NCI-H1694 (cell line): Measurements from ENCODE around the gene MBOAT2.
A peak's percentile ranks its signal among the peaks of the same experiment; 100 is the strongest.

ENCODE experiments used
- DNase-seq: peaks from one replicate; lab custom pipeline; 2025; lab: John Stamatoyannopoulos, UW

MBOAT2 gene

DNA sequence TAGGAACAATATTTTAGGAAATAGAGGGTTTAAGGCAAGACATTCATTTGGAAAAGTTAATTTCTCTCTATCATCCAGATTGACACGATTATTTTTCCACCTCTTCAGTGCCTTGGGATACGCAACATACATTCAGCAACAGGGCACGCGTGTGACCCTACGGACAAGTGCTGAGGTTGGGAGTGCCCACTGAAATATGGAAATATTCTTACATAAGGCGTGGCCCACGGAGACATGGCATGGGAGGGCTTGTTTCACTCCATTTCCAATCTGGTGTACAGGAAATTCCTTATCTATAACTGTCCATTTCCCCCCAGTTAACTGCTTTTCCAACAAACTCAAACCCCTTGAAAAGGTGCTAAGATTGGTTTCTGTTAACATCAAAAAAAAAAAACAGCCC, 145.2 kb downstream of the MBOAT2 start:
- no peak for DNase-seq

DNA sequence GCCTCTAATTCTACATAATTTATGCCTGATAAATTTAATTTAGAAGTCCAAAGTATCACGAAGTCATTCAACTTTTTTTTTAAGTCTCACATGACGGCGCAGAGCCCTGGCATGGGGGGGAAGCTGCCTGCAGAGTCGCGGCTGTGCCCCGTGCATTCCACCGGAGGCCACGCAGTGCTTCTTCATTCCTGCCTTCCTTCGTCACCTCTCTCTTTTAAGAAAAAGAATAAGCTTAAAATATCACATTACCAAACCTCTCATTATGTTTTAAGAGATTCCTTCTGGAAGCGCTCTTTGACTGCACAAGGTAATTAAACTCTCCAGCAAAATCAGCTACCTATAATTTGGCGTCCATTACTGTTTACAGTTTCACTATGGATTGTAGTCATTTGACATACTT, 145.8 kb downstream of the MBOAT2 start:
- DNase-seq = no peak

DNA sequence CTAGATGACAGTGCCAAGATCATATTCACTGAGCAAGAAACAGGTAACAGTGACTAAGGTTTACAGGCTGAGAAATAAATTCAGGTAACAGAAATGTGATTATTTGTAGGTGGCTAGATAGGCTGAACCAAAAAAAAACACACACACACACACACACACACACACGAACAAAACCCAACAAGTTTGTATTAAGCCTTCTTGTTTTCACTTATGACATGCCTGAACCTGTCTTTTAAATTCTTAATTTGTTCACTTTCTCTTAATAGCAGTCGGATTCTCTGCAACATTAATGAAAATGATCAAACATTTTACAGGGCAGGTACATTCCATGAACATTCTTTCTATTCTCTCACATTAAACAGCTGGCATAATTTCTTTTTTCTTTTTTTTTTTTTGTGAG, 147.3 kb downstream of the MBOAT2 start:
- DNase-seq = no peak

DNA sequence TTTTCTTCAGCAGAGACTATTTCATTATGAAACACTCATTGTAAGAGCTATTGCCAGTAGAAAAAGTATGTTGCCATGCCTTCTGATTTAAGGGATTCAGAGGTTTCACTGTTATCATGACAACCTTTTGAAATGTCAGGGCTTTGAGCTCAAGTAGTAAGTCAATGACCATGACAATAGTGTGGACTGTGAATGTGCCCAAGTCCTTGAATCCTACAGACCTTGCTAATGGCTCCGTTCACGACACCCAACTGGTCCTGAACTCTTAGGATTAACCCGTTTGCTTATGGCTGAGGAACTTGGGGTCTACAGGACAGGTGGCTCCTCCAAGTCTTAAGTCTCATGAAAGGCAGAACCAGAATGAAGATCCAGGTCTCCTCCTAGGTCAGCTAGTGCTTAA, 148.5 kb downstream of the MBOAT2 start:
- DNase-seq = no peak

DNA sequence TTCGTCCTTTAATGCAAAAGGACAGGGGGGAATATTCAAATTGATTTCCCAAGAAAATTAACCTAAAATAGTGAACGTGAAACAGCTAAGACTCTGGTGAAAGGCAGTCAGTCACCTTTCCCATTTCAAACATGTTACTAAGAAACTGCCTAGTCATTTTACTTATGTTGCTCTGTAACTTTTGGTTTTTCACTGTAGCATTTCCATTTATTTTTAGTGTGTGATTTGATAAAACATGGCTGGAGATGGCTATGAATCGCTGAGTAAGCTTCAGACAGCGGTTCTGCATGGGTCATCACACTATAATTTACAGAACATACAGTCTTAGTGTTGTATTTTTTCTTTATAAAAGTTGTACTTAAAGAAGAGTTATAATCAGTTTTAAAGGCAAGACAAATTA, 150.1 kb downstream of the MBOAT2 start:
- DNase-seq = no peak

DNA sequence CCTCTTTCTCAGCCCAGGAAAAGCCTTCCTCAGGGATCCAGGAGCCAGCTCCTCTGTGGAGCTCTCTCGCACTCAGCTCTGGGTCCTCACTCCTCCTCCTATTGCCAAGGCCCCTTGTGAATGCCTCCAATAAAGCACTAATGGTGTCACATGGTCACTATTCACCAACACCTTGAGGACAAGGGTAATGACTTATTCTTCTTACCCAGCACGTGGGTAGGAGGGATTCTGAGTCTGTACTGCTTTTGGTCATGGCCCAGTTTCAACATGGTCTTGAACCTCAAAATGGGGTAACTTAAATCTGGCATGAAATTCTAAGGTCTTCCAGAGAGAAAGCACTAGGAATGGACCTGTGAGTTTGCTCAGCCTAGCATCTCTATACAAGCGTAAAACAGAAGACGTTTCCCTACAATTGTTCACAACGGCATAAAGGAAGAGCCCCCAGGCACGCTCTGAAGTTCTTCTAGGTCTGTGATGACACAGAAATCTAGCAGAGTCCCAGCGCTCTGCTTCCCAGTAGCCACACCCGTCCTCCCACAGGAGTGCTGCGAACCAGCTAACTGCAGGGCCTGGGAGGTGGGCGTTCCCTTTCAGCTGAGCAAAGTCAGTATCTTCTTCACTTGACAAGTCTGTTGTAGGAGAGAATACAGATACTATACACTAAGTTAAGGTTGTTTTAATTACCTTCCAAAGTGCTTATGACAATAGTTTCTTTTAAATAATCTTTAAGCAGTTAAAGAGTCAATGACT, 151.5 kb downstream of the MBOAT2 start:
- DNase-seq = no peak

DNA sequence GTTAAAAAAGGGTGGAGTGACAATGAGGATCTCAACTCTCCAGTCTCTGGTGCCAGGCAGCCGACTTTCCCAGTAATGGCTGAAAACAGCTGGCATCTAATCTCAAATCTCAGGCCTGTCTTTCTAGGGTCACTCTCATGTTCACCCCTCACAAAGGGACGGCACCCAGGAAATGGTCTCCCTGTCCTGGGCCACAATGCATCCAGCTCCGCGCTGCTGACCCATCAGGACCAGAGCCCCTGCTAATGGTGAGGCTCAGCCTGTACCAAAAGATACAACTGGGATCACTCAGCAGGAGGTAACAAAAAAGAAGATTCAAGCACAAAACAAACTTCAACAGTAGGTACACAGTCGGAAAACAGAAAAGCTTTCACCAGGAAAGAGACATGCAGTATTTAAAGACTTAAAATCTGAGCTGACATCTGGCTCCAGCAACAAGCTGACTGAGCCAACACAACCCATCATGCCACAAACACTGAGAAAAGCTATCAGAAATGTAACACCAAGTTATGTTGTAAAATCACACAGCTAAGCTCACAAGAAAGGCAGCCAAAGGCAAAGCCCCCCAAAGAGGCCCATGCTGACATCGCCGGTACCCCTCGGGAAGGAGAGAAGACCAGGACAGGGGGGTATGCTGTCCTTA, 152.5 kb downstream of the MBOAT2 start:
- peak; percentile 35 for DNase-seq

DNA sequence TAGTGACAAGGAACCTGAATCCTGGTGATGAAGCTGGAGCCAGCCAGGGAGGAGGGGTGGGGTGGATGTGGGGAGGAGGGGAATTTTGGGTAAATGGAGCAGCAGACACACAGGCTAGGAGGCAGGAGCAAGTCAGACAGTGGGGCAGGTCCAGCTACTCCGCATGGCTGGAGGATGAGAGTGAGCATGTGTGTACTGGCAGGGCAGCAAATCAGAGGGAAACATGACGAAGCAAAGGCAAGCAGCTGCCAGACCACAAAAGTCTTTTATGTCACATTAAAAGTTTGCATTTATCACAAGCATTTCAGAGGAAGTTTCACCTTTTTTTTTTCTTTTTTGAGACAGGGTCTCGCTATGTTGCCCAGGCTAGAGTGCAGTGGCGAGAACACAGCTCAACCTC, 154.2 kb downstream of the MBOAT2 start:
- no peak for DNase-seq

DNA sequence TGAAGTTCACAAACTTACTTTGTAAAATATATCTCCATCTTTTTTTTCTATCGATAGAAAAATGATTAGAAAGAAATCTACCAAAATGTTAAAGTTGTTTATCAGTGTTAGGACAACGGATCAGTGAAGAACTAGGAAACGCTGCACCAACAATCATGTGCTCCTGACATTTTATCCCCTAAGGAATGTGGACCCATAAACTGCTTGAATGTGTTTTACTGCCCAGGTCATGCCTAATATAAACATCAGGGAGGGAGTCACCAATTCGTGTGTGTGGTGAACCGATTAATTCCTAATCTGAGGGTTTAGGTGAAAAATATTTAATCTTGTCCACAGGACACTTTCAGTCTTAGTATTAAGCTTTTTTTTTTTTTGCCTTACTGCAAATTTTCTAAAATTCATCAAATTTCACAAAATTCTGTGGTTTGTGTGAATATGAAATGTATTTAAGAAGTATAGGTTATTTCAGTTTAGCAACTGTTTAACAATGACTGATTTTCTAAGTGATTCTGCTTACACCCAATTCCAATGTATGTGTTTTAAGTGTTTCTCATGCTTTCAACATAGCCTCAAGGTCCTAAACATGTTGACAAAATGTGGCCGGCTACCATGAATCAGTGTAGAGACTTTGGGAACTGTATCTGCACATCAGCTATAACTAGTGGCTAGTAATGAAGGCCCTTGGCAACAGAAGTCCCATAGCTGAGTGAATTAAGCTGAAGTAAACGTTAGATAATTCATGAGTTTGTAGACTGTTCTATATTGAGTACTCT, 155.0 kb downstream of the MBOAT2 start:
- no peak for DNase-seq

DNA sequence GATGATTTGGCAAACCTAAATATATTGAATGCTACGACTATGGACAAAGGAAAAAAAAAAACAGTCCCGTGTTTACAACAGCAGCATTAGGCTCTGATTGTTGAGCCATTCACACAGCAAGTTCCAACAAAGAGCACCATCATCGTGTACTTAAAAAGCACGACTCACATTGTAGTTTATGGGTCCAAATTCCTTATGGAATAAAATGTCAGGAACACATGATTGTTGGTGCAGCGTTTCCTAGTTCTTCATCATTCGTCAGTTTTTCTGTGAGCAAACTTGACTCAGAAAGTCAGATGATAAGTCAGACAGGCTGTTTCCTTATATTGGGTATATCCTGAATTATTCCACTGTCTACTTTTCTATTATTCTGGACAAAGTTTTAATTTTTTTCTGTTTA, 156.1 kb downstream of the MBOAT2 start:
- DNase-seq = no peak

DNA sequence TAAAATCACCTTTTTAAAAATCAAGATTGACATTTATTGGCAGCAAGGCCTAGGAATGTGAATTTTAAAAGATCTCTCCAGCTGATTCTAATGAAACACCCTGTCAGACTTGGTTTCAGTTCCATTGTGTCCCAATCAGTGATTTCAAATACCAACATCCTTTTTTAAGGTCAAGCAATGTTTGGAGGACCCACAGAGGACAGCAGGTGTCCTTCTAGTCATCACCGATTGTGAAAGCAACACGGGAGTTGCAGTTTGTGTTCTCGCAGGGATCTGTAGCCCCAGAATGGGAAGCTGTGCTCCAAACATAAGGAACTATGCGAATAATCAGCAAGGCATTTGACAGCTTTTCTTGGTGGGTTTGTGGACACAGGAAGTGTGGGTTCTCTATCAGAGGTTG, 161.6 kb downstream of the MBOAT2 start:
- no peak for DNase-seq

DNA sequence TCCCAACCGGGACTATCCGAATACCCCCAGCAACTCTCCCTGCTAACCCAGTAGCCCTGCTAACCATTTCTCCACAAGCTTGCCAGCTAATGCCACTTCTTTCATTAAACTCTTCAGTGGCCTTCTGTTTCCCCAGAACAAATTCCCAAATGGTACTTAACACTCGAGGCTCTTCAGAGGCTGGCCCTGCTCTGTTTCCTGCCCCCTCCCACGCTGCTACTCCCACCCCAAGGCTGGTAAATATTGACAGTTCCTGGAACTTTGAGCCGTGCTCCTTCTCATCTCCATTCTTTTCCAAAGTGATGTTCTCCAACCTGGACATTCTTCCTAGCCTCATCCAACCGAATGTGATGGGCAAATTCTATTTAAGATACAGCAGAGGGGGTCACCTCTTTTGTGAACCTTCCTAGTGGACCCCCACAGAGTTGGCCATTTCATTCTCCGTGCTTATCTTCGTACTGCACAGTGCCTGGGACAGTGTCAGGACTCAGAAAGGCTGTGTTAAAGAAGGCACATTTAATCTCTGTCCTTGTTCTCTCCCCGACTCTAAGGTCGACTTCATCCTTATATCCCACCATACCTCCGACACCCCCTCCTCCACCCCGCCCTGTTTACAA, 162.9 kb downstream of the MBOAT2 start:
- DNase-seq = no peak

DNA sequence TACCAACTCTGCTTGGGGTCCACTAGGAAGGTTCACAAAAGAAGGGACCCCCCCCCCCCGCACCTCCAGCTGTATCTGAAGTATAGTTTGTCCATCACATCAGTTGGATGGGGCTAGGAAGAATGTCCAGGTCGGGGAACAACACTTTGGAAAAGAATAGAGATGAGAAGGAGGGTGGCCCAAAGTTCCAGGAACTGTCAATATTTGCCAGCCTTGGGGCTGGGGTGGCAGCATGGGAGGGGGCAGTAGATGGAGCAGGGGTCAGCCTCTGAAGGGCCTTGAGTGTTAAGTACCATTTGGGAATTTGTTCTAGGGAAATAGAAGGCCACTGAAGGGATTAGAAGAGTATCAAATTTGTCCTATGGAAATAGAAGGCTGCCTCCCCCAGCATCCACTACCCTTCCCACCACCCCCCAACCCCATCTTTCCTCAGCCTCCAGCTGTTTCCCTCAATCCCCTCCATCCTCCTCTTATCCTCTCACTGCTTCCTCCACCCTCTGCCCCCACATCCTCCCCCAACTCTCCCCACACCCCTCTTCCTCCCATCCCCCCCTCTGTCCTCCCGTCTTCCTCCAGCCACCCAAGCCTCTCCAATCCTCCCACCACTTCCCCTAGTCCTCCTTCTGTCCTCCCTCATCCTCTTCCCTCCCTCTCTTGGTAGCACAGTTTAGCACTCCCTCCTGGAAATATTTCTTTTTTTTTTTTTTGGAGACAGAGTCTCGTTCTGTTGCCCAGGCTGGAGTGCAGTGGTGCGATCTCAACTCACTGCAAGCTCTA, 164.1 kb downstream of the MBOAT2 start:
- no peak for DNase-seq

DNA sequence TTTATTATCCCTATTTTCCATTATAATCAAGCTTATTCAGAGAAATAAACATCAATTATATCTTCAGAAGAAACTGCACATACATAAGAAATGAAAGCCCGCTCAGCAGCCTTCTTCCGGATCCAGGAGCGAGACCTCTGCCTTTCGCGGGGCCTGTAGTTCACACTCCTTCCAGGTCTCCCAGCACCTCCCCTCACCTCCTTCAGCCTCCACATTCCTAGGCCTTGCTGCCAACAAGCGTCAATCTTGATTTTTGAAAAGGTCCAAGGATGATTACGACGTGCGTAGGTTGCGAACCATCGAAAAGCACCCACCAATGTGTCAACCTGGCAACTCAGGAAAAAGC, 165.7 kb downstream of the MBOAT2 start:
- DNase-seq = no peak

DNA sequence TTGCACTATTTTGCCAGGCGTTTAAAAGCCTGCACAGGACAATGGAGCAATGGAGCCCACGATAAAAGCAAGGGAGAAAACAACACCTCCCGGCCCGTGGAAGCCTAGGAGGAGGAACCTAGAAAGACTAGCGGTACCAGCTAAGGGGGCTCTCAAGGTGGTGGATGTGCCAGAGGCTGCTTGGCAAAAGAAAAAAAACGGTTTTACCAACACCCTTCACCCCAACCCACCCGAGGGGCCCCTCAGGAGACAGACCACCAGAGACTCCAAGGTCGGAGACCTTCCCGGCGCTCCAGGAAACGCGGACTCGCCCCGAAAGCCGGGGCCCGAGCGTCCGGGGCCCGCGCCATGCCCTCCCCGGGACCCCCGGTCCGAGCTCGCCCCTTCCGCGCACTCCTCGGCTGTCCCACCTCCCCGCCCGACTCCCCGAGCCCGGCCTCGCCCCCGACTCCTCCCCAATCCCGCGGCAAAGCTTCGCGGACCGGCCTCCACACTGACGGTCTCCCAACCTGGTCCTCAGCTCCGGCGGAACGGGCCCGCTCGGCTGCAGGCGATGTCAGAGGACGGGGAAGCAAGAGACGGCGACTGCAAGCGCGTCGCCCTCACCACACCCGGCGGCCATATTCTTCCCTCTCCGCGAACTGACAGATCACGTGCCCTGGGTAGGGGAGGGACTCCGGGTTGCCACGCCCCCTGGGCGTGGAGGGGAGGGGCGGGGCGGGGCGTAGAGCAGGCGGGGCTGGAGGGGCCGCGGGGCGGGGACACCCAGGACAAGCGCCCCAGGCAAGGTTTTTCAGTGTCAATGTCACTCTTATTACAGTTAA, 166.3 kb downstream of the MBOAT2 start, which contains the start of gene KIDINS220:
Gene KIDINS220 (minus strand): TSS at position 643 of the 824 bp plus-strand sequence. CDS start 10,520 bp downstream, outside the sequence.
- DNase-seq = peak; percentile 85

DNA sequence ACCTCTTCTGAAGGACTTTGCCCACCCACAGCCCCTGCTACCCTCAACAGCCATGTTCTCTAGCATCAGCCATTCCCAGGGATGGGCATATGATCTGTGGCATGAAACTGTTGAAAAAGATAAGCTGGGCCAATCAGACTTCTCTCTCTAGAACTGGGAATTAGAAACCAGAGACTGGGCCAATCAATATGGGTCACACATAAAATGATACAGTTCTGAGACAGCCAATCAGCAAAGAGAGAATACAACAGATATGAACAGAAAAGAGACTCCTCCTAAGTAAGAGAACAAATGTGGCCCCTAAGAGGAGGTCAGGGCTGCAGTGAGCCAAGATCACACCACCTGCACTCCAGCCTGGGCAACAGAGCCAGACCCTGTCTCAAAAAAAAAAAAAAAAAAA, 168.2 kb downstream of the MBOAT2 start:
- no peak for DNase-seq

DNA sequence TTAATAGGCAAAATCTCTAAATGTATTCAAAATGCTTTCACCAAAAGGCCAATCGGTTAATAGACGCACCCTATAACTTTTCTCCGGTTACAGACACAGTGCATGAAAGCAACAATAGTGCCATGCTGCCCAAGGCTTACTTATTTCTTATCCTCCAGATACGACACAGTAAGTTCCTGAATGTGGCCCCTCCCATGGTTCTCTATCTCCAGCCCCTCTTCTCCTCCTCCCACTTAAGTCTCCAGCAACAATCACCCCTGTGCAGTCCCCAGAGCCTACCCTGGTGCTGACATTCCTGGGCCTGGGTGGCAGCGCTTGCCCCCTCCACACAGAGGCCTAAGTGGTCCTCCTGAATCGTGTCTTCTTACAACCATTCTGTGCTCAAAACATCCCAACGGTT, 169.6 kb downstream of the MBOAT2 start:
- no peak for DNase-seq

DNA sequence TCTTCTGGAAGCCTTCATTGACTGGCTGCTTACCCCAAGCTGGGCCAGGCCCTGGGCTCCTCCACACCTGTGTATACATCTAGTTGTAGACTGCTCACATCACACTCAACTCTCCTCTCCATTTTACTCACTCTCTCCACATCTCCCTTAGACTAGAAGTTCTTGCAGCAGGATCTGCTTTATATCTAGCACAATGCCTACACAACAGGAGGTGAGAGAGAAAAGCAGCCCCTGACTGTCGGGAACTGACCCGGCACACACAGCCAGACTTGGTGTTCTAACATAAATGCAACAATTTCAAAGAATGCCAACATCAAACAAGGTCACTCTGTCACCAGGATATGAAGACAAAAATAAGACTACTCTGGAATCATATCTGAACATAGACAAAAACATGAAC, 172.0 kb downstream of the MBOAT2 start:
- no peak for DNase-seq

DNA sequence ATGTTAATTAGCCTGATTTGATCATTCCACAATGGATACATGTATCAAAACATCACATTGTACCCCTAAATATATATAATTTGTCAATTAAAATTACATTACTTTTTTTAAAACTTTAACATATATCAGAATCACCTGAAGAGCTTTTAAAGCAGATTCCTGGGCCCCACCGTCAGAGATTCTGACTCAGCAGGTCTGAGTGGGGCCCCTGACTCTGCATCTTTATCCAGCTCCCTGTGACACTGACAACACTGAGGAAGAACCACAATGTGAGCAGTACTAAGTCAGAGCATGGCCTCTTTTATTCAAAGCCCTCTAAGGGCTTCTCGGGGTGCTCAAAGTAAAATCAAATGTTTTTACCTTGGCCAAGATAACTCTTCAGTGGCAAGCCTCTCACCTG, 175.8 kb downstream of the MBOAT2 start:
- DNase-seq = no peak

DNA sequence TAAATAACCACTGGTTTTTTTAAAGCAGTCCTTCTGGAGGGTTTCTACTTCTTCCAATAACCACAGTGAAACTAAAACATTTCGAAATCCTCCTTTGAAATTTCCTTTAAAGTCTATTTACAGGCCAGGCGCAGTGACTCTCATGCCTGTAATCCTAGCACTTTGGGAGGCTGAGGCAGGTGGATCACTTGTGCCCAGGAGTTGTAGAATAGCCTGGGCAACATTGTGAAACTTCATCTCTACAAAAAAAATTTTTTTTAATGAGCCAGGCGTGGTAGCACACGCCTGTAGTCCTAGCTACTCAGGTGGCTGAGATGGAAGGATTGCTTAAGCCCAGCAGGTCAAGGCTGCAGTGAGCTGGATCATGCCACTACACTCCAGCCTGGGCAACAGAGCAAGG, 181.3 kb downstream of the MBOAT2 start:
- no peak for DNase-seq
